RWPE1 (cell line): ENCODE data around the gene WNT9B.

Experiments
- CTCF ChIA-PET: fragments of 350-600 bp; sonication (Branson Sonifier 250); formaldehyde crosslinking; extraction: SDS; loops from one replicate; lab custom pipeline; 2021; lab: Yijun Ruan, JAX
- POLR2A ChIA-PET: fragments of 400-600 bp; formaldehyde crosslinking; extraction: SDS; loops from one replicate; lab custom pipeline; 2020; ENCODE audit warnings: antibody characterized with exemption; ENCODE audit not compliant: low non-redundant PET; lab: Yijun Ruan, JAX
- DNase-seq: peaks from one replicate; pipeline ENCODE4 v3.0.0; 2012; ENCODE audit warnings: low spot score
- H3K27ac ChIP-seq: fragments of 450-650 bp; 2 replicates; pipeline ENCODE4 v1.5.1; 2017
- TF ChIP-seq, protein P1 (sequence below): fragments of 450-650 bp; conservative IDR thresholded peaks from 2 replicates; pipeline ENCODE4 v1.5.1; 2017; ENCODE audit warnings: low read depth, mild to moderate bottlenecking

WNT9B gene

DNA sequence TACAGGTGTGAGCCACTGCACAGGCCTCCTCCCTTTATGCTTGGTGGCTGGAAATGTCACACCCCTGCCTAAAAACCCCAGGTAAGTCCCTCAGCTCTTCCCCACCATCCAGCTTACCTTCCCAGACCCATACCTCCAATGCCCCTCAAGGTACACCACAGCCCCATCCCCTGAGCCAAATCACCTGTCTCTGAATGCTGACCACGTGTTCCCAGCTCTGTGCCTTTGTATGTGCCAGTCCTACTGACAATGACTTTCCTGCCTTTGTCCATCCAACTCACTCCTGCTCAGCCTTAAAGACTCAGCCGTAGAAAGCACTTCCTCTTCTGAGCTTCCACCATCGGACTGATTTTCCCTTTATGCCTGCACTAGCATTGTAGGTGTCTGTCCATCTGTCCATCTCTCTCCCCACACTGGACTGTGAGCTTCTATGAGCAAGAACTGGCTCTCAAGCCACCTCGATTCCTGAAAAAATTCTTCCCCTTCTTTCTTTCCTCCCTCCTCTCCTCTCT, 40.9 kb downstream of the WNT9B start:
- ChIA-PET CTCF (no interaction called here), POLR2A (no interaction called here)
- DNase-seq = no peak
- TF ChIP-seq, protein P1, sequence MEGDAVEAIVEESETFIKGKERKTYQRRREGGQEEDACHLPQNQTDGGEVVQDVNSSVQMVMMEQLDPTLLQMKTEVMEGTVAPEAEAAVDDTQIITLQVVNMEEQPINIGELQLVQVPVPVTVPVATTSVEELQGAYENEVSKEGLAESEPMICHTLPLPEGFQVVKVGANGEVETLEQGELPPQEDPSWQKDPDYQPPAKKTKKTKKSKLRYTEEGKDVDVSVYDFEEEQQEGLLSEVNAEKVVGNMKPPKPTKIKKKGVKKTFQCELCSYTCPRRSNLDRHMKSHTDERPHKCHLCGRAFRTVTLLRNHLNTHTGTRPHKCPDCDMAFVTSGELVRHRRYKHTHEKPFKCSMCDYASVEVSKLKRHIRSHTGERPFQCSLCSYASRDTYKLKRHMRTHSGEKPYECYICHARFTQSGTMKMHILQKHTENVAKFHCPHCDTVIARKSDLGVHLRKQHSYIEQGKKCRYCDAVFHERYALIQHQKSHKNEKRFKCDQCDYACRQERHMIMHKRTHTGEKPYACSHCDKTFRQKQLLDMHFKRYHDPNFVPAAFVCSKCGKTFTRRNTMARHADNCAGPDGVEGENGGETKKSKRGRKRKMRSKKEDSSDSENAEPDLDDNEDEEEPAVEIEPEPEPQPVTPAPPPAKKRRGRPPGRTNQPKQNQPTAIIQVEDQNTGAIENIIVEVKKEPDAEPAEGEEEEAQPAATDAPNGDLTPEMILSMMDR = no peak
- H3K27ac ChIP-seq = no peak overlapping the region

DNA sequence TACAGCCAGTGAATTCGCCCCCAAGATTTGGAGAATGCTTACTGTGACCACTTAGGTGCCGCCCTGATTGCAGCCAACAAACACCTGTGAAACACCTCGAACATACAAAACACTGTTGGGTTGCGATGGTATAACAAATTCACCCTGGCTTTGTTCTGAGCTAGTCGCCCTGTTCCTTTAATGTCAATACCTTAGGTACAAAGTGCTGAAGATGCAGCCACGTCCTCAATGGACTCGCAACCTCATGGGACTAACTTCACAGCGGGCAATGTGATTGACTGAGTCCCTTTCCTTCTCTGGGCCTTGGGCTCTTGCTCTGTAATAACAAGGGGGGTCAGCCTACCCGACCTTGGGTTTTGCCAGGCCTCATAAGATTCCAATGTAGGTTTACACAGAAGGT, 42.6 kb downstream of the WNT9B start:
- POLR2A ChIA-PET = no interaction called here
- DNase-seq = no peak
- no peak overlapping the region for H3K27ac ChIP-seq
- CTCF ChIA-PET = interaction anchor here (0.8 to 1.0 kb wide), 2 partner anchors 18 kb away, joined by 3 to 4 read pairs; no protein-coding TSS in a partner anchor
- TF ChIP-seq, protein P1 = no peak

DNA sequence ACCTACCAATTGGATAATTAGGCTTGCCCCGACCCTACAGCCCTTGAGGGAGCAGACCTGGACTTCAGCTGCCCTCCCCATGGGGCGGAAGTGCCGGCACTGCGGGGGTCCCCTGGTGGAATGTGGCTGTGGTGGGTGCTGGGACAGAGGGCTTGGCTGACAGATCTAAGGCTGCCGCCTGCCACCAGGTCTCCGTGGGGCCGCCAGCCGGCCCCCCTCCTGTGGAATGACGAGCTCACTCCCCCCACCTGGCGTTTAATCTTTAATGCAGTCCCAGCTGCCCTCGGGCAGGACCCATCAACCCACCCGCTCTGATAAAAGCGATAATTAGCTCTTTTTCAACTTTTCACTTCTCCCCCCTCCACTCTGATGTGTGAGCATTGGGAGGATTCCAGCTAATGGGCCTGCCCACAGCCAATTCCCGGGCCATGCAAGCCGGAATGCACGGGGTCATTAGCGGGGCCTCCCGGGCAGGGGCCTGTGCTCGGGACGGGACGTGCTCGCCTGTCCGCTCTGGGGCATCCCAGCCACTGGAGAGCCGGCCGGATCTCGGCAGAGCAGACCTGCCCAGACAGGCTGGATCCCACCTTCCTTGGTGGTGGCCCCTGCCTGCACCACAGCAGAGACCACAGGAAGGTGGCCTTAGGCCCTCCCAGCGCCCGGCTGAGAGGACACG, 43.2 kb downstream of the WNT9B start:
- no peak overlapping the region for H3K27ac ChIP-seq
- DNase-seq = no peak
- CTCF ChIA-PET = interaction anchor here (1.0 kb wide), 1 partner anchor 18 kb away, joined by 4 read pairs; no protein-coding TSS in a partner anchor
- POLR2A ChIA-PET = no interaction called here
- TF ChIP-seq, protein P1 = no peak

DNA sequence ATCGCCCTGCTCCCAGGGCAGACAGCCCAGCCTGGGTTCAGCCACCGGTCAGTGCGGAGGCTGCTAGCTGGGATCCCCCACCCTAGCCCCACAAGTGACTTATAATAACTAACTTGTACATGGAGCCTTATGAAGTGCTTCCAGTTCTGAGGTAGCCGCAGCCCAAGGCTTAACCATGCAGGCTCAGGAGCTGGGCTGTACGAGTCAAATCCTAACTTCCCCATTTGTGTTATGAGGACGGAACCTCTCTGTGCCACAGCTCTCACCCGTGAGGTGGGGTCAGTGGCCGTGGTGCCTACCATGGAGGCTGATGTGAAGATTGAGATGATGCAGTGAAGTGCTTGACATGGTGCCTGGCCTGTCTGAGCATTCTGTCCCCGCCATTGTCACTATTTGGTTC, 43.8 kb downstream of the WNT9B start:
- ChIA-PET CTCF (interaction anchor here (1.0 kb wide), 1 partner anchor 19 kb away, joined by 4 read pairs; no protein-coding TSS in a partner anchor), POLR2A (no interaction called here)
- H3K27ac ChIP-seq = no peak overlapping the region
- TF ChIP-seq, protein P1 = no peak
- DNase-seq = no peak

DNA sequence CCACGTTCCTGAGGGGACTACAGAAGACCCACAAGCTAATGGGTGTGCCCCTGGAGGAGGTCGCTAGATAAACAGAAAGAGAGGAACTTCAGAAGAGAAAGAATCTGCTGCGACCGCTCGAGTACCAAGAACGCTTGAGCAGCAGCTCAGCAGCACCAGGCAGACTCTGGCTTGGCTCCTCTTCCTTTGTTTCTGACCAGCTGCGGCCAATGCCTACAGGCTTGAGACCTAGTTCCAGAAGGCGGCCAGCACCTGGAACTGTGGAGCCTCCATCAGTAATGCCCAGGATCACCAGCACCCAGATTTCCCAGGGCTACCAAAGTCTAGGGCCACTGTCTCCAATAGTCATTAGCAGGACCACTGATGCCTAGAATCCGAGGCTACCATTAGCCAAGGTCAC, 45.6 kb downstream of the WNT9B start:
- ChIA-PET POLR2A (no interaction called here), CTCF (no interaction called here)
- H3K27ac ChIP-seq = no peak overlapping the region
- TF ChIP-seq, protein P1 = no peak
- no peak for DNase-seq

DNA sequence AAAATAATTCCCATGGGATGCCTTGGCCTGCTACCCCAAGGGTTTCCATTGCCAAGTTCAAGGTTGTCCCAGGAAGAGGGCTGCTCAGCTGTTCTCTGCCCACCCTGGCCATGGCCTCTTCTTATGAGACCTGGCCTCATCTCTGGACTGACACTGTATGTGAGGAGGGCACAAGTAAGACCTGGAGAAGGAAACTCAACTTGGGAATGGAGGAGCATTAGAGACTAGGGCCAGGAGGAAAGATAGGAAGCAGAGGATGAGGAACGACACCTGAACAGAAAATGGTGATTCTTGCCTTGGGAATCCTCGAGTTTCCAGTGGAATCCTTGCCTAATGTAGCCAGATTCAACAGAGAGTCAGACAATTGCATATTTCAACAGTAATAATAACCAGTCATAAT, 47.0 kb downstream of the WNT9B start:
- TF ChIP-seq, protein P1 = no peak
- POLR2A ChIA-PET = no interaction called here
- no peak overlapping the region for H3K27ac ChIP-seq
- CTCF ChIA-PET = no interaction called here
- no peak for DNase-seq
